Measurements from ENCODE around the gene ZFYVE19. TPM values are rescaled to one million over a fixed set of nuclear protein-coding genes. Genes with fewer than 3 reads are reported as not detected.

ZFYVE19 gene
- total RNA-seq, 2 donors from 2014 or later: 27.0 to 29.3 TPM

- WGBS, 2 donors: 86 to 87% methylated on average over 4 of the region's 4 CpGs
- peak in 3 of 4 donors; percentile 20 to 36 (median 34) for DNase-seq
- no peaks in the 10 kb centered on the region for H3K27me3 ChIP-seq
- intact Hi-C loops (cut with DNase I): no loop called here
- no peaks in the 10 kb centered on the region for H3K36me3 ChIP-seq (replicated peaks in 1 of 2; ENCODE audit: insufficient read depth in 1 of 2, low read depth in 2 of 2)
- no peak overlapping the region for H3K4me3 ChIP-seq
- H3K4me1 ChIP-seq: peaks cover 11% of the 10 kb centered on the region
- no peak for TF ChIP-seq POLR2A (IDR thresholded peaks at IDR 0.05)
- TF ChIP-seq, protein P1, sequence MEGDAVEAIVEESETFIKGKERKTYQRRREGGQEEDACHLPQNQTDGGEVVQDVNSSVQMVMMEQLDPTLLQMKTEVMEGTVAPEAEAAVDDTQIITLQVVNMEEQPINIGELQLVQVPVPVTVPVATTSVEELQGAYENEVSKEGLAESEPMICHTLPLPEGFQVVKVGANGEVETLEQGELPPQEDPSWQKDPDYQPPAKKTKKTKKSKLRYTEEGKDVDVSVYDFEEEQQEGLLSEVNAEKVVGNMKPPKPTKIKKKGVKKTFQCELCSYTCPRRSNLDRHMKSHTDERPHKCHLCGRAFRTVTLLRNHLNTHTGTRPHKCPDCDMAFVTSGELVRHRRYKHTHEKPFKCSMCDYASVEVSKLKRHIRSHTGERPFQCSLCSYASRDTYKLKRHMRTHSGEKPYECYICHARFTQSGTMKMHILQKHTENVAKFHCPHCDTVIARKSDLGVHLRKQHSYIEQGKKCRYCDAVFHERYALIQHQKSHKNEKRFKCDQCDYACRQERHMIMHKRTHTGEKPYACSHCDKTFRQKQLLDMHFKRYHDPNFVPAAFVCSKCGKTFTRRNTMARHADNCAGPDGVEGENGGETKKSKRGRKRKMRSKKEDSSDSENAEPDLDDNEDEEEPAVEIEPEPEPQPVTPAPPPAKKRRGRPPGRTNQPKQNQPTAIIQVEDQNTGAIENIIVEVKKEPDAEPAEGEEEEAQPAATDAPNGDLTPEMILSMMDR (IDR thresholded peaks at IDR 0.05): no peak
- no peaks in the 10 kb centered on the region for H3K9me3 ChIP-seq
- ATAC-seq: no peak
- peak overlapping the region in 1 of 4 donors; percentile 46 for H3K27ac ChIP-seq
These were observed 19.7 kb downstream of the ZFYVE19 start for GRCh38 chr15:40826423-40827075.

- intact Hi-C loops (cut with DNase I): no loop called here
- no peak within 1 kb of the TSS for H3K27ac ChIP-seq
- no peak within 1 kb of the TSS for H3K4me3 ChIP-seq
- ATAC-seq (no peak), DNase-seq (no peak)
- peaks cover 11% of the 10 kb centered on the region for H3K4me1 ChIP-seq
- TF ChIP-seq POLR2A (IDR thresholded peaks at IDR 0.05): no peak
- TF ChIP-seq, protein P1 (IDR thresholded peaks at IDR 0.05): no peak
- no peaks in the 10 kb centered on the region for H3K27me3 ChIP-seq
- WGBS, 2 donors: 79 to 88% methylated on average over 3 of the region's 6 CpGs
- no peaks in the 10 kb centered on the region for H3K9me3 ChIP-seq
- no peaks in the 10 kb centered on the region for H3K36me3 ChIP-seq (replicated peaks in 1 of 2; ENCODE audit: insufficient read depth in 1 of 2, low read depth in 2 of 2)
These were observed 21.7 kb downstream of the ZFYVE19 start, which contains the start of gene PPP1R14D for GRCh38 chr15:40828447-40829036. TSS of gene PPP1R14D (minus strand) at chr15:40828708. CDS start at chr15:40828641, 67 bp downstream.

DNA sequence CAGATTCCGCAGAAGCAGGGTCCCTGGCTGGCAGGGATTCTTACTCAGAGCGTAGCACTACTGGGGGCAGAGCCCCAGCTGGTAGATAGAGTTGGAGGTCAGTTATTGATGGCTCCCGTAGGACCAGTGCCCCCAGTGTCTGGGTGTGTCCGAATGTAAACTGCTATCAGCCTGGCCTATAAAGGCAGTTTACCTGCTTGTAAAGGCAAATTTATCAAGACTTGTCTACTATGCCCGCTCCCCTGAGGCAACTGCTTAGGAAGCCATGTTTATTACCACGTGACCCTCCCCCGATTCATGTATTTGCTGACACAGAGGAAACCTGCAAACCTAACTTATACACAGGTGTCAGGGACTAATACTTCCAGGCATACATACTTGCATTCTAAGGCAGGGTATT lies 22.2 kb downstream of the ZFYVE19 start:
- ATAC-seq (no peak), DNase-seq (no peak)
- peaks cover 11% of the 10 kb centered on the region for H3K4me1 ChIP-seq
- no peaks in the 10 kb centered on the region for H3K9me3 ChIP-seq
- 75 to 77% methylated on average over 5 to 7 of the region's 7 CpGs for whole genome bisulfite sequencing, 2 donors
- intact Hi-C loops (cut with DNase I): no loop called here
- H3K4me3 ChIP-seq: no peak overlapping the region
- H3K27ac ChIP-seq: no peak overlapping the region
- TF ChIP-seq POLR2A (IDR thresholded peaks at IDR 0.05): no peak
- TF ChIP-seq, protein P1 (IDR thresholded peaks at IDR 0.05): no peak
- no peaks in the 10 kb centered on the region for H3K36me3 ChIP-seq (replicated peaks in 1 of 2; ENCODE audit: insufficient read depth in 1 of 2, low read depth in 2 of 2)
- no peaks in the 10 kb centered on the region for H3K27me3 ChIP-seq

DNA sequence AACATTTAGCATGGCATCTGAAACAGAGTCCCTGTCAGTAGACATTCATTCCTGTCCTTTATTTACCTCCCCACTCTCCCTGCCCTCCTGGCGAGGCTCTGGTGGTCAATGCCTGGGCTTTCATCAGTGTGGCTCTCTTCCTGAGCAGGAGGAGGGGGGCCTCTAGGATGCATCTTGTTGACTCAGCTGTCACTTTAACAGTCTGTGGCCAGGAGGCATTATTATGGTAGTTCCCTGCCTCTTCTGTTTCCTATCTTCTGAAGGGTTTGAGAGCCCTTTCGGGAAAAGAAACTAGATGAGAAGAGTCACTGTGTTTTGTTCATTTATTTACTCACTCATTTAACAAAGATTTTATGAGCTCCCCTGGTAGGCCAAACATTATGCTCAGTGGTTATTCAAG lies 24.0 kb downstream of the ZFYVE19 start:
- Histone ChIP-seq H3K27me3 (no peaks in the 10 kb centered on the region), H3K4me1 (peaks cover 4% of the 10 kb centered on the region), H3K36me3 (replicated peaks in 1 of 2; ENCODE audit: insufficient read depth in 1 of 2, low read depth in 2 of 2) (no peaks in the 10 kb centered on the region), H3K4me3 (no peak overlapping the region), H3K27ac (no peak overlapping the region), H3K9me3 (no peaks in the 10 kb centered on the region)
- DNase-seq: no peak
- 82 to 87% methylated on average over 2 of the region's 2 CpGs for WGBS, 2 donors
- intact Hi-C loops (cut with DNase I): no loop called here
- TF ChIP-seq, protein P1 (IDR thresholded peaks at IDR 0.05): no peak
- TF ChIP-seq POLR2A (IDR thresholded peaks at IDR 0.05): no peak
- no peak for ATAC-seq
